ENCODE measurements around the gene SMPD4.
"Not testable (repeated sequence)": the region's sequence is repeated elsewhere in the genome, so short reads cannot be mapped to it uniquely, and the experiment has no call there.

The SMPD4 gene

DNA sequence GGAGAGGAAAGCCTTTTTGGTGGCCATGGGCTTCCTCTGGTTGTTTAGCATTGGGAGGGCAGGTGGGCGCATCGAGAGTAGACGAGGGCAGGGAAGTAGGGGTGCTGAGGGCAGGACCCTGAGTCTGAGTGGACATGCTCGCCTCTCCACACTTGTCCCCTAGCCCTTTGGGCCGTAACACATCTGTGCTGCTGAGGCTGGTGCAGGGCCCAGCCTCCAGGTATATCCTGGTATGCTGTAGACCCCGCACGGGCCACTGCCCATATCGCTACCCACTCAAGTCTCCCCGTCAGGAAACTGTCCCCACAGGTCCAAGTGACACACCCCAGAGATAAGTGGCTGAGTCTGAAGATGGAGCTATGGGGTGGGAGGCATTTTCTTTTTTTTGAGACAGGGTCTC is 22.8 kb downstream of the SMPD4 start:
- Mint-ChIP-seq H3K36me3 (ENCODE audit: insufficient read depth) (peaks cover 52% of the 10 kb centered on the region), H3K27ac (peak overlapping the region; percentile 57 to 58), H3K4me1 (ENCODE audit: low read depth in 2 of 2) (peaks cover 9 to 13% of the 10 kb centered on the region in 2 donors), H3K4me3 (no peak overlapping the region), H3K9me3 (no peaks in the 10 kb centered on the region), H3K27me3 (no peaks in the 10 kb centered on the region)
- no peak for DNase-seq
- no peak for ATAC-seq (replicated peaks)

DNA sequence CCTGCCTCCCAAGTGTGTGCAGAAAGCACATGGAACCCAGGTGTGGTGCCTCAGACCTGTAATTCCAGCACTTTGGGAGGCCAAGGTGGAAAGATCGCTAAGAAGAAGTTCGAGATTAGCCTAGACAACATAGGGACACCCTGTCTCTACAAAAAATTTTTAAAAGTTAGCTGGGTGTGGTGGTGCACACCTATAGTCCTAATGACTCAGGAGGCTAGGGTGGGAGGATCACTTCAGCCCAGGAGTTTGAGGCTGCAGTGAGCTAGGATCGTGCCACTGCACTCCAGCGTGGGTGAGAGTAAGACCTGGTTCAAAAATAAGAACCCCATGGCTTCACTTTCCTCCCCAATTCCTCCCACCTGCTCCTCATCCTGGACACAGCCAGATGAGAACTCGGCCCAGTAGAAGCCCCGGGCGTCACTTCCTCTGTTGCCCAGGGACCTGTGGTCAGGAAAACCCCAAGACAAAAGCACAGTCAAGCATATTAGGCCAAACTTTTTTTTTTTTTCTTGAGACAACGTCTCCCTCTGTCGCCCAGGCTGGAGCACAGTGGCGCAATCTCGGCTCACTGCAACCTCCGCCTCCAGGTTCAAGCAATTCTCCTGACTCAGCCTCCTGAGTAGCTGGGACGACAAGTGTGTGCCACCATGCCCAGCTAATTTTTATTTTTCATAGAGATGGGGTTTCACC is 23.4 kb downstream of the SMPD4 start:
- H3K4me3 Mint-ChIP-seq, H3K9me3 Mint-ChIP-seq, DNase-seq, H3K27me3 Mint-ChIP-seq: not testable (repeated sequence)
- peak; percentile 55 for ATAC-seq (replicated peaks)
- H3K4me1 Mint-ChIP-seq (ENCODE audit: low read depth in 2 of 2): peaks cover 9 to 13% of the 10 kb centered on the region in 2 donors
- H3K27ac Mint-ChIP-seq: peak overlapping the region; percentile 57 to 58
- H3K36me3 Mint-ChIP-seq (ENCODE audit: insufficient read depth): peaks cover 48% of the 10 kb centered on the region

DNA sequence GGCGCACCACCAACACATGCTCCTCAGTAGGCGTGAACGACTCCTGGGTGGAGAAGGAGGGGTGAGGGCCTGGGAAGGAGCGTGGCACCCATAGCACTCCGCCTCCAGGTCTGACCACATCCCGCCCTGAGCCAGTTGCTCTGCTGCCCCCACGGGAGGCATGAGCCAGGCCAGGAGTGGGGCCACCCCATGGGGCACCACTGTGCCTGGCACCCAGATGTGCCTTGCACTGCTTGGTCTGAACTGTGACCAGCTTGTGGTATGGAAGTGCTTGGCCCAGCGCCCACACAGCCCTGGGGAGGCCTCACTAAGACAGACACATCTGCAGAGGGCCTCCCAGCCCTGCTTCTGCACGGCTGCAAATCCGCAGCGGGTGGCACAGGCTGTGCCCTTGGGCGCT is 24.0 kb downstream of the SMPD4 start:
- H3K4me3 Mint-ChIP-seq, H3K9me3 Mint-ChIP-seq, H3K27me3 Mint-ChIP-seq, DNase-seq: not testable (repeated sequence)
- H3K36me3 Mint-ChIP-seq (ENCODE audit: insufficient read depth): peaks cover 50% of the 10 kb centered on the region
- H3K4me1 Mint-ChIP-seq (ENCODE audit: low read depth in 2 of 2): peaks cover 9 to 13% of the 10 kb centered on the region in 2 donors
- ATAC-seq (replicated peaks): peak; percentile 34
- H3K27ac Mint-ChIP-seq: peak overlapping the region; percentile 57 to 58

DNA sequence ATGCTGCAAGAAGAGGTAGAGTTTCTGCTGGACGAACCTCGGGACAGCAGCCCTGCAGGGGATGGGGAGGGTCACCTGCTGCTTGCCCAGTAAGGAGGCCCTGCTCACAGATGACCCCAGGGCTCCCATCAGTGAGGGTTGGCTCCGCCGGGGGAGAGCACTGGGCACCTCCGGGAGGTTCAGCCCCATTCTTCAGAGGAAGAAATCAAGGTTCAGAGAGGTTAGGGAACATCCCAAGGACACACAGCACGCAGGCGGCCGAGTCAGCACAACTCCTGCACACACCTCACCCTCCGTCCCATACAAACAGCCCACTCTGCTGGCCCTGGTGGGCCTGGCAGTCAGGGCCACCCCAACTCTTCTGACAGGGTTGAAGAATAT is 24.8 kb downstream of the SMPD4 start:
- H3K36me3 Mint-ChIP-seq (ENCODE audit: insufficient read depth): peaks cover 53% of the 10 kb centered on the region
- H3K4me1 Mint-ChIP-seq (ENCODE audit: low read depth in 2 of 2): peaks cover 9 to 13% of the 10 kb centered on the region in 2 donors
- H3K27me3 Mint-ChIP-seq: no peaks in the 10 kb centered on the region
- ATAC-seq (replicated peaks) (no peak), DNase-seq (no peak)
- H3K9me3 Mint-ChIP-seq: no peaks in the 10 kb centered on the region
- peak overlapping the region in 1 of 2 donors; percentile 78 for H3K27ac Mint-ChIP-seq
- H3K4me3 Mint-ChIP-seq: no peak overlapping the region

DNA sequence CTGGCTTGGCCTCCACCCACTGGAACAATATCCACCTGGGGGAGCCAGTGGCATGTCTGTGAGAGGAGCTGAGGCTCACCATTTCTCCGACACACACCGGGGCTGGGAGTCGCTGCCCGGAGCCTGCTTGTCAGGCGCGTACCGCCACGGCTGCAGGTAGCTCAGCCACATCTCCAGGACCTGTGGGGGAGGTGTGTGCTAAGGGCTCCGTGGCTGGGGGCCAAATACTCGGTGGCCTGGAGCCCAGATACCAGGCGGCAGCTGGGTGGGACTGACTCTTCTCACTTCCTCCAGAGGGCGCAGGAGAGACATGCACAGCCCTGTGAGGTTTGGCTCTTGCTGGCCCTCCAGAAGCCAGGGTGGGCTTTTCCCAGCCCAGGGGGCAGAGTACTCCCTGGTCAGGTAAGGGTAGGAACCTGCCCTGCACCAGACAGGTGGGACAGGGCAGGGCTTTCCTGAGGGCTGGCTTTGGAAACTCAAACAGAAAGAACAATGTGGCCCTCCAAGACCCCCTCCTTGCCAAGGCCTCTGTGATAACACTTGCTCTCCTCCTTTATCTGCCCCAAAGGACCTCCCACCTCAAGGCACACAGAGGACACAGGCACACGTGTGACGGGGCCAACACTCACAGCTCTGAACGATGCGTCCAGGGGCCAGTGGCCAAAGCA is 25.3 kb downstream of the SMPD4 start:
- H3K36me3 Mint-ChIP-seq (ENCODE audit: insufficient read depth): peaks cover 52% of the 10 kb centered on the region
- peaks cover 9 to 11% of the 10 kb centered on the region in 2 donors for H3K4me1 Mint-ChIP-seq (ENCODE audit: low read depth in 2 of 2)
- H3K27ac Mint-ChIP-seq: peak overlapping the region in 1 of 2 donors; percentile 78
- not testable (repeated sequence) for H3K9me3 Mint-ChIP-seq; H3K27me3 Mint-ChIP-seq; ATAC-seq (replicated peaks); DNase-seq; H3K4me3 Mint-ChIP-seq

DNA sequence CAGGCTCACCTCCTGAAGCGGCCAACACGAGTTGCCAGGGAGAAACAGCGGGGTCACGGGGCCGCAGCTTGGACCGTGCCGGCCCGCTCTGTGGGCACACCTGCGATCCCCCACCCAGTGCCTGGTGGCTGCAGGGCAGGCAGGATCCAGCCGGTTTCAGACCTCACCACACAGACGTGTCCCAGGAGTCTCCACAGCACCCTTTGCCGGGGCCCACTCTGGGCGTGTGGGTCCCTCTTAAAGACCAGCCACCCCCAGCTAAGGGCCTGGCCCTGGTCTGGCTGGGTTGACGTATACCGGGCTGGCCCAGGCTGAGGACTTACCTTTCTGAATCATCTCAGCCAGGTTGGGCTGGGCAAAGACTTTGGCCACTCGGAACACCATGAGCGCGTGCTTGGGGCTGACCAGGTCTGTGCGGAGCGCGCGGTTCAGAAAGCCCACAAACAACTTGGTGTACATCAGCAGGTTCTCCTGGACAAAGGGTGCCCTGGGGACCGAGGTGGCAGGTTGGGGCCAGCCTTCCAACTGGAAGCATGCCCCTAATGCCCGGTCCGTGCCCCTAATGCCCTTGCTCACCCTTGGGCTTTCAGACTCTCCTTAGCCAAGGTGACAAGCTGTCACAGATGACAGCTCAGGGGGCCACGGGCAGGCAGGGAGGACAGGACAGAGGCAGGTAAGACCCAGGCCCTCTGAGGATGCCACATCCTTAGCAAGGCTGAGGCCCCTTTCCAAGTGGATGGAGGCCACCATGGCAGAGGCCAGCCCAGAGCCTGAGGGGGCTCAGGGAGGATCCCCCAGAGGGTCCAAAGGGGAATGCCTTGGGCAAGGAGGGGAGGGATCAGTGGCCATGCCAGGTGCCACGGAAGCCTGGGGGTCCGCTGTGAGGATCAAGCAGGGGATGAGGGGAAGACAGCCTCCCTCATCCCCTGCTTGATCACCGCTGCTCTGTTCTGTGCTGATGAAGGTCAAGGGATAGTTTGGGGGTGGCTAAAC is 26.3 kb downstream of the SMPD4 start:
- Mint-ChIP-seq H3K36me3 (ENCODE audit: insufficient read depth) (peaks cover 51% of the 10 kb centered on the region), H3K27me3 (no peaks in the 10 kb centered on the region), H3K4me3 (no peak overlapping the region), H3K27ac (peak overlapping the region in 1 of 2 donors; percentile 15), H3K4me1 (ENCODE audit: low read depth in 2 of 2) (peaks cover 6 to 9% of the 10 kb centered on the region in 2 donors), H3K9me3 (no peaks in the 10 kb centered on the region)
- no peak for ATAC-seq (replicated peaks)
- no peak for DNase-seq

DNA sequence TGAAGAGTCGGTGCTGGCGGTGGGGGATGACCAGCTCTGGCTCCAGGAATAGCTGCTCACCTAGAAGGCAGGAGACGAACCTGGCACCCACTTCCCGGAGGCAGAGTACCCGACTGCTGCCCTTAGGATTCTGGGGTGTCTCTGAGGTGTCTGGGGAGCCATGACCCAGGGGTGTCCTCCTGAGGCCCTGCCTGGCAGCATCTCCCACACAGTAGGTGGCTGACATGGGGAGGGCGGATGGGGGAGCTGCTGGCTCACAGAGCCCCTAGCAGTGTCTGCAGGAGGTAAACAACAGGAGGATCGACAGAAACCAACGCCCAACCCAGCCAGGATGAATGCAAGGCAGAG is 27.0 kb downstream of the SMPD4 start:
- not testable (repeated sequence) for ATAC-seq (replicated peaks); H3K27me3 Mint-ChIP-seq; DNase-seq; H3K9me3 Mint-ChIP-seq; H3K4me1 Mint-ChIP-seq (ENCODE audit: low read depth in 2 of 2); H3K4me3 Mint-ChIP-seq
- H3K36me3 Mint-ChIP-seq (ENCODE audit: insufficient read depth): peaks cover 51% of the 10 kb centered on the region
- H3K27ac Mint-ChIP-seq: peak overlapping the region in 1 of 2 donors; percentile 23

DNA sequence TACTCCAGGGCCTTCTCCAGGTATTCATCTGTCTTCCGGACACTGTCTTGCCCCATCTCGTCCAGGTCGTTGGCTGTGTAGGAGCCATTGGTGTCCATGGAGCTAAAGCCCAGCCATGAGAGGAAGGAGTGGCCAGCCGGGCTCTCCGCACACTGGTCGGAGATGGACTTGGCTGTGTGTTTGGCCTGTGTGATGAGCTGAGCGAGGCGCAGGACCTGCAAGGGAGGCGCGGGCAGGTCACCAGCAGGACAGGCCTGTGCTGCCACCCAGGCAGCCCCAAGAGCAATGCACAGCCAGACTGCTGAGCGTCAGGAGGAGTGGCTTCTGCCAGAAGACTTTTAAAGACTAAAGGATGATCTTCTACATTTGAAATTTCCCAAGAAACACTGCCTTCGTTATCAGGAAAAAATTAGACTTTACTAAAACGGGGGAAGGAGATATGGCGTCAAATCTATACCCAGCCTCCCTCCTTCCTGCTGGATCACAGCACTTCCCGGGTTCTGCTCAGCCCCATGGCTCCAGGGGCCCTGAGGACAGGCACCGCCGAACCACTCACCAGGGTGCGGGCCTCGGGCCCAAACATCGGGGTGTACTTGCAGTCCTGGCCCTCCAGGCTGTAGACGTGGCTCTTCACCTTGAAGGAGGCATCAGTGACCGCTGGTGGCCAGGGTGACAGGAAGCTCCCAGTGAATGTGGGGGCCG is 27.5 kb downstream of the SMPD4 start:
- not testable (repeated sequence) for DNase-seq; H3K4me3 Mint-ChIP-seq; H3K9me3 Mint-ChIP-seq; ATAC-seq (replicated peaks); H3K27me3 Mint-ChIP-seq; H3K4me1 Mint-ChIP-seq (ENCODE audit: low read depth in 2 of 2)
- Mint-ChIP-seq H3K36me3 (ENCODE audit: insufficient read depth) (peaks cover 49% of the 10 kb centered on the region), H3K27ac (peak overlapping the region in 1 of 2 donors; percentile 23)

DNA sequence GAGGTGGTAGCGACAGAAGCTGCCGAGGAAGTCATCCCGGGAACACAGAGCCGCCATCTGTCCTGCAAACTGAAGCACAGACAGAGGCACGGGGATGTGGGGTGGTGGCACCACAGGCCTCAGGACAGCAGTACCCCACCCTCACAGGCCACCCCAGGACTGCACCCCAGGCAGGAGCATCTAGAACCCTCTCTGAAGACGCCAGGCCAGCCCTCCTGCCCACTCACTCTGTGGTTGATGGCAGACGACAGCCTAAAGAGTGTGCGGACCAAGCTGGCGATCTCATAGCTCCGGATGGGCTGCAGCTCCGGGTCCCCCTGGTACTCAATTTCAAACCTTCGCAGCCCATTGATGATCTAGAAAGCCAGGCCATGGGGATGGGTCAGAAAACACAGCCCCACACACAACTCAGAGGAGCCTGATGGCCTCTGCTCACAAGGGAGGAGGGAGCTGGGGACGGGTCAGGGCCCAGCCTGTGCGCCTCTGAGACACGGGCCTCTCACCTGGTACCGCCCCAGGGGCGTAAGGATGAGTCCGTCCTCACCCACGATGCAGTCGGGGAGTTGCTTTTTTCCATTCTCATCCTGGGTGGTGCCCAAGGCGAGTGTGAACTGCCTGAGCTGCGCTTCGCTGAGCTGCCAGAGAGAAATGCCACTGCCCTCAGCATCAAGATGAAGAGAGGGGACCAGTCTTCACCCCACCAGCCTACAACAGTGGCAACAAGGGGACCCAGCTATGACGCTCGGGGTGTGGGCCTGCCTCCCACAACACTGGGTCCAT is 28.4 kb downstream of the SMPD4 start:
- Mint-ChIP-seq H3K27me3 (no peaks in the 10 kb centered on the region), H3K4me3 (no peak overlapping the region), H3K4me1 (ENCODE audit: low read depth in 2 of 2) (peaks cover 2 to 6% of the 10 kb centered on the region in 2 donors), H3K27ac (peak overlapping the region in 1 of 2 donors; percentile 55), H3K36me3 (ENCODE audit: insufficient read depth) (peaks cover 43% of the 10 kb centered on the region), H3K9me3 (no peaks in the 10 kb centered on the region)
- no peak for ATAC-seq (replicated peaks)
- no peak for DNase-seq

DNA sequence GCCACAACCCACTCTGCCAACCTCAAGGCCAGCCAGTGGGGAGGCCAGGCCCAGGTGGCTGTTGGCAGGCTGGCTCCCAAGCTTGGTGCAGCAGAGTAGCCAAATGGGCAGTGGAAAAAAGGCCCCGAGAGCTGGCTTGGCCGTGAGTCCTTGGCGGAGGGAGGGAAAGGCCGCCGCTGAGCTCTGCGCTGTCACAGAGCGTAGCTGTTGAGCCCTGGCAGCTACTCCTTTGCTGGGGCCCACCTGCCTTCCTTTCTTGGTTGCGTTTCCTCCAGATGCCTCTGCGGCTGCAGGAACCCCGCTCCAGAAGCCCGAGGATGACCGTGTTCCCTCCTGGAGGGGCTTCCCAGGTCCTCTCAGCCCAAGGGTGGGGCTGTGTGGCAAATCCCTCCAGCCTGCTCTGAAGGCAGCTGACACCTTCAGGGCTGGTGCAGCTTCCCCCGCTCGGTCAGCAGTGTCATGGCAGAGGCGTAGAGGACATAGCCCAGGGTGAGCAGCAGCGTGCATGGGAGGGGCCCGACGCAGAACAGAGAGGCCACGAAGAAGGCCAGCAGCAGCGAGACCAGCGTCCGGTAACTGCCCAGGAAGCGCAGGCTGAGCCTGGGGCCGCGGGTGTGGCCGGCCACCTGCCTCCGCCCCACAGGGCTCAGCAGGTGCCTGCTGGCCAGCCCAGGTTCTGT is 29.1 kb downstream of the SMPD4 start:
- not testable (repeated sequence) for H3K4me3 Mint-ChIP-seq, H3K27ac Mint-ChIP-seq

DNA sequence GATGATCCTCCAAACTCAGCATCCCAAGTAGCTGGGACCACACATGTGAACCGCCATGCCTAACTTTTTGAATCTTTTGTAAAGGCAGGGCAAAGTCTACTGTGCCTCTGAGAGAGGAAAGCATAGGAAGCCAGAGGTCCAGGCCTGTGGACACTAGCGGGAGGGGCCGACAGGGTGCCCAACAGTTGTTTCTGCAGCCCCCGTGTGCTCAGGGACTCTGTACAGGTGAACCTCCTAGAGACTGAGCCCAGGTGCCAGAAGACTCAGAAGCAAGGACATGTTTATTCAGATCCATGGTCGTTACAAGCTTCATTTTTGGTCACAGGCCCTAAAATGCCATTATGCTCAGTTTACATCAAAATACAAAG is 30.3 kb downstream of the SMPD4 start:
- H3K9me3 Mint-ChIP-seq; H3K27ac Mint-ChIP-seq; H3K27me3 Mint-ChIP-seq; DNase-seq; H3K4me3 Mint-ChIP-seq; ATAC-seq (replicated peaks); H3K4me1 Mint-ChIP-seq (ENCODE audit: low read depth in 2 of 2): not testable (repeated sequence)
- H3K36me3 Mint-ChIP-seq (ENCODE audit: insufficient read depth): peaks cover 33% of the 10 kb centered on the region

More for the DNA sequence above, 29.1 kb downstream of the SMPD4 start:
- ATAC-seq (replicated peaks); H3K4me1 Mint-ChIP-seq (ENCODE audit: low read depth in 2 of 2); H3K9me3 Mint-ChIP-seq; H3K27me3 Mint-ChIP-seq; DNase-seq: not testable (repeated sequence)
- peaks cover 39% of the 10 kb centered on the region for H3K36me3 Mint-ChIP-seq (ENCODE audit: insufficient read depth)
